ENCODE measurements around the gene IL16.

The IL16 gene

DNA sequence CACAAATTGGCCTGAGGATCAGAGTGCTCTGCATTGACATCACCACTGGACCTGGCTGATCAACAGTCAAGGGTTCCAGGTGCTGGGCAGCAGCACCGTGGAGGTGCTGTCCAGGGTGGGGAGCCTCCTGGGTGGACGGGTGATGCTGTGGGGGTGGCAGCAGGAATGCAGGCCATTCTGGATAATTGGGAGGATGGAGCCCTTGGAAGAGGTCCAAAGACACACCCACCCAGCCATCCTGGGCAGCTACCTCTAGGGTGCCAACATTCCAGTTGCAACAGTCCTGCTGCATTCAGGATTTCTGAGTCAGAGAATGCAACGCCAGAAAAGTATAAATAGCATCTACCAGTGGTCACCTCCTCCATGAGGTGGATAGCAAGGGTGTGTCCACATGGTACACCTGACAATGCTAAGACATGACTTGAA lies 100.5 kb downstream of the IL16 start:
- DNase-seq: no peak

DNA sequence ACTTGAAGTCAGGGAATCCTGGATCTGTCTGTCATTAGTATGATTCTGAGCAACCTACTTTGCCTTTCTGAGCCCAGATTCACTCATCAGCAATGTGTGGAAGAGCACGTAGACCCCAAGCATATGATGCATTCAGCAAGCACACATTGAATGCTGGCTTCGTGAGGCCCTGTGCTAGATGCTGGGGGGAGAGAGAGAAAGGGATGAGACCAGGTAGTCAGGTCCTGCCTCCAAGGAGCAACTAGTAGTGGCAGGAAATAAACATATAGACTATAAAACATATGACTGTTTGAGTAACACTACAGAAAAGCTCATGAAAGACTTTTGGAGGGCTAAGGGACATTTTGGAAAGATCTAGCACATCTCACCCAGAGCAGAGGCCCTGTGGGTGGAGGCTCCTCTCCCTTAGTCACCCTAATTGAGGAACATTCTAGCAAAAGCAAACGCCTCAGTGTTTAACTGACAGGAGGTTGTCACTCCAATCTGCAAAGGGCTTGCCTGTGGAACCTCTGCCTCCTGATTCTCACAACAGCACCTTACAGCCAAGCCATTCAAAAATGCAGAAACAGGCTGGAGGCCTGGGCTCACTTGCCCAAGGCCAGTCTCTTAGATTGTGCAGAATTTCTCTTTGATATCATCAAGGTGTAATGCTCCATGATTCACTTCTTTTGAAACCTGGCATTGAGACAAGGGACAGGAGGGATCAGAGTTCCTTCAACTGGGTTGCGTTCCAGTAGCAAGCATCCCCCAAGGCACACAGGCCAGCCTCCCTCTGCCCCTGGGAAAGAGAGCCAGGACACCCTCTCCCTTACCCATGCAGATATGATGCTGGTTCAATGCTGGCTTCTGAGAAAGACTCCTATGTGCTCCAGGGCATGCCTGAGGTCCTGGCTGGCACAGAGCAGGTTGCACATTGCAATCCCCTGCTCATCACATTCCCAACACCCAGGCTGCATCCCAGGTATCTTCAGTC lies 101.2 kb downstream of the IL16 start:
- peak; percentile 33 for DNase-seq

DNA sequence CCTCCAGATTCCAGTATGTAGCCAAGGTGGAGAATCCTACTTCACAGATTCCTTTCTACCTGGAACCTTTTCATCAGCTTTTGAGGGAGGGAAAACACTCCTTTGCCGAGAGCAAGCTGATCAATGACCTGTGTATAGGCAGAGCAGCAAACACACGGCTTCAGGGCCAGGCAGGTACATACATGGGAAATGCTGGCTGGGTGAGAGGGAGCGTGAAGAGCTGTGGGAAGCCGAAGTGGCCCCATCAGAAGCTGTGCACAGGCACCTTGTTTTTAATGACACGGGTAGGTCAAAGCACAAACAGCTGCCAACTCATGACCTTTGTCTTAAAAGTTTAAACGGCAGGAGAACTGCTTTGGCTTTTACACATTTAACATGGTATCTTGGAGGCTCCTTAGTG lies 101.9 kb downstream of the IL16 start:
- no peak for DNase-seq

DNA sequence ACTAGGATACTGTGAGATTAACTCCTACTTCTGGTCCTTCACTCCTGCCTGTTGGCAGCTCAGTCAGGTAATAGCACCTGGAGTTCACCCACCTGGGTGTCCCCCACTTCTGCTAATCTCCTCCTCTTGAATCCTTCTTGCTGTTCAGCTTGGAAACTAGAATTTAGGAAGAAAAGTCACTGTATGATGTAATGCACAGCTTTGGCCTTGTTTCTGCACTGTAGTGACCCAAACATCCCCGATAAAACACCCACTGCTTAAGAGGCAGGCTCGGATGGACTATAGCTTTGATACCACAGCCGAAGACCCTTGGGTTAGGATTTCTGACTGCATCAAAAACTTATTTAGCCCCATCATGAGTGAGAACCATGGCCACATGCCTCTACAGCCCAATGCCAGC lies 102.5 kb downstream of the IL16 start:
- DNase-seq: no peak

DNA sequence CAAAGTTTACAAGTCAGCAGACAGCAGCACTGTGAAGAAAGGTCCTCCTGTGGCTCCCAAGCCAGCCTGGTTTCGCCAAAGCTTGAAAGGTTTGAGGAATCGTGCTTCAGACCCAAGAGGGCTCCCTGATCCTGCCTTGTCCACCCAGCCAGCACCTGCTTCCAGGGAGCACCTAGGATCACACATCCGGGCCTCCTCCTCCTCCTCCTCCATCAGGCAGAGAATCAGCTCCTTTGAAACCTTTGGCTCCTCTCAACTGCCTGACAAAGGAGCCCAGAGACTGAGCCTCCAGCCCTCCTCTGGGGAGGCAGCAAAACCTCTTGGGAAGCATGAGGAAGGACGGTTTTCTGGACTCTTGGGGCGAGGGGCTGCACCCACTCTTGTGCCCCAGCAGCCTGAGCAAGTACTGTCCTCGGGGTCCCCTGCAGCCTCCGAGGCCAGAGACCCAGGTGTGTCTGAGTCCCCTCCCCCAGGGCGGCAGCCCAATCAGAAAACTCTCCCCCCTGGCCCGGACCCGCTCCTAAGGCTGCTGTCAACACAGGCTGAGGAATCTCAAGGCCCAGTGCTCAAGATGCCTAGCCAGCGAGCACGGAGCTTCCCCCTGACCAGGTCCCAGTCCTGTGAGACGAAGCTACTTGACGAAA lies 103.1 kb downstream of the IL16 start:
- DNase-seq: no peak

DNA sequence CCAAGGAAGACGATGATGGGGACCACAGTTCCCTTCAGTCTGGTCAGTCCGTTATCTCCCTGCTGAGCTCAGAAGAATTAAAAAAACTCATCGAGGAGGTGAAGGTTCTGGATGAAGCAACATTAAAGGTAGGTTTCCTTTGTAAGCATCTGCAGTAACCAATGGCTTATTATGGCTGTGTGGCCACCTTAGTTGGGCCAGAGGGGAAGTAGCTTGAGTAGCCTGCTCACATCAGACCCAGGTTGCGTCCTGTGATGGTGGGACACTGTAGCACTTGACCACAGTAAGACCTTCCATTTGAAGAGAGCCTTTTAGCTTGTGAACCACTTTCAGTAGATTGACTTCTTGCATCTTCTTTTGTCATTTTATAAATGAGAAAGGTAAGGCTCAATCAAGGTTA lies 104.7 kb downstream of the IL16 start:
- no peak for DNase-seq

DNA sequence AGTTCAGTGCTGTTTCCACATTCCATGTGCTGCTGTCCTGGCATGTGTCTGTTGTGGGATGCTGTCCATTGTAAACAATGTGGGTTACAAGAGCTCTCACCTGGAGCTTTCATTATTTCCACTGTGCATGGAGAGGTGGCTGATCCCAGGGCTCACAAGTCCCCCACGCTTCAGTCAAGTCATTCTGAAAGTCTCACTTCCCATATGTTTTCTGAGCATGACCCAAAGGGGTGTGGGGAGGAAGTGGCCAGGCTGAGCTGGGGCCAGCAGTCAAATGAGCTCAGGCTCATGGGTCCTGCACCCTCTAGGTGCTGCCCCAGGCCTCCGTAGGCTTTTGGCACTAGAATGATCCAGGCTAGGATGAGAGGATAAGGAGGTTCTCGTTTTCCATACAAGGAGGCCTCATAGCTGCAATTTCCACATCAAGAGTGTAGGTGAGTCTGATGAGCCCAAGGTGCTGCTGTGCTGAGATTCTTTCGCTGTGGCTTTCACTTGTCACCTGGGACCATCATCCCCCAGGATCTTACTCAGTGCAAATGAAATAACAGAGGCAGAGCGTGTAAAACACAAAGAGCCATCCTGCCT lies 105.2 kb downstream of the IL16 start:
- peak; percentile 48 for DNase-seq

DNA sequence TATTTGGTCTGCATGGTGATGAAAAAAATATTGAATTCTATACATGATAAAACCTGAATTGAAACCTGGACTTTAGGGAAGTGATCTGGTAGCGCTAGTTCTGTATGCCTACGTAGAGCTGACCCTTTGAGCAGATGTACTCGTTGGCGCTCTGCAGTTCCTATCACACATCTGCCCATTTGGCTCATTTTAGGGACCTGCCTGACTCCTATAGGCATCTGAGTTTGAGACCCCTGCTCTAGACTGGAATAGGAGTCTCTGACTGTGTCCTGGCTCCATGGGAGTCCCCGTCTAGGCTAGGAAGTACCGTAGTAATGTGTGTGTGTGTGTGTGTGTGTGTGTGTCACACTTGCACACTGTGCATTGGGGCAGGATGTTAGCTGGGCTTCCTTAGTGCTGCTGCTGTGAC lies 106.0 kb downstream of the IL16 start:
- no peak for DNase-seq

DNA sequence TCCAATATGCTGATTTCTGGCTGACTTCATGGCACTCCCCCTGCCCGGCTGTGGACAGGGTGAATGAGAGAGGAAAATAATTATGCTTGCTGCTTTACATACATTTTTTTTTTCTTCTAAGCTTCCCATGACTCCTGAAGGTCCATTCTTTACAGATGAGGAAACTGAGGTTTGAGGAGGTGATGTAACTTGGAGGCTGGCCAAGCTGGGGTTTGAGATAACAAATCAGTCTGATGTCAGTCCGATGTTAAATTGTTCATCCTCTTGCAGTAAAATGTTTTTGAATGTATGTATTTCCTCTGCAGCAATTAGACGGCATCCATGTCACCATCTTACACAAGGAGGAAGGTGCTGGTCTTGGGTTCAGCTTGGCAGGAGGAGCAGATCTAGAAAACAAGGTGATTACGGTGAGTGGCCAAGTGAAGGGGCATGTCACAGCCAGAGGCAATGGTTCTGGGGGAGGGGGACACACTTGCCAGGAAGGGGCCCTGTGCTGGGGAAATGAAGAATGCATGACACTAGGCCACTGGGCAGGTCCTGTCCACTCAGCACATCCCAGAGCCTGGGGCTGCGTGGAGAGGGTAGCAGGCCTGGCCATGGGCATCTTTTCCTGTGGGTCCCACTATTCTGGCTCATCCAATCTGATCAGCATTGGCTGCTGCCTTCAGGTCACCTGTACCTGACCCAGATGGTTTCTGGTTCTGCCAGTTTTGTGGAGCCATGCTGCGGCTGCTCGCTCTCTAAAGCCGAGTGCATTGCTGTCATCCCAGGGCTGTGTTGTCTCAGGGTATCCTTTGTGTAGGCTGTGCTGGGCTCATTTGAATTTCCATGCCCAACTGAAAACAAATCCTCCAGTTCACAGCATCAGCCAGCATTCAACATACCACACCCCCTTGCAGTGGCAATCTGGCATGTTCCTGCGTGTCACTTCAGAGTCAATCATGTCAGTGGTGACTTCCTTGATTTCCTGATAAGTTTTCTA lies 106.9 kb downstream of the IL16 start:
- no peak for DNase-seq

DNA sequence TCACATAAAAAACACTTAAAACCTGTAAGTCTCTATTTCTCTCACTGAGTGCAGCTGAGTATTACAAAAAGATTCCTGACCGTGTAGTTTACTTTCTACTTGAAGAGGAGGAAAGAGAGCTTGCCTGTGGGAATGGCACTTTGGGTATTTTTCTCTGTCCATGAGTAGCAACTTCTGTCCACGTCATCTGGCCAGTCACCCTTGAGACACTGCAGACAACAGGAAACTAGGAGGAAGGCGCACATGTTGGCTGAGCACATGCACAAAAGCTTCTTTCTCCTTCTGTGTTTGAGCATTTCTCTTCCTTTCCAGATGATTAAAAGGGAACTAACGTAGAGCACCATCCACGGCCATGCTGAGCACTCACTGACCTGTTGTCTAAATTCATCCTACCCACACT lies 107.5 kb downstream of the IL16 start:
- DNase-seq: no peak

DNA sequence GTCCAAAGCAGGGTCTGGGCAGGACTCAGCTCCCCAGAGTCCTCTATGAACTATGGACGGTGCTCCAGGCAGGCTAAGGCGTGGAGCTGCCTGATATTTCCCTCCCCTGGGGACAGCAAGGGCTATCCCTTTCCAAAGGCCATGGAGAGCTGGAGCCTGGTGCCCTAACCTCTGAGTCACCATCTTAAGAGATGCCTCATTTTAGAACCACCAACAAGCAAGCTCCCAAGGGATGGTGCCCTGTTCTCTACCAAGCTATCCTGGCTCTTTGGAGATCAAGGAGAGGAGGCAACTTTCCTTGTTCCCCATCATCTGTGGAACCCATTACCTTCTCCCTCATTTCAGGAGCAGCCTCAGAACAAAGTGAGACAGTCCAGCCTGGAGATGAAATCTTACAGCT lies 111.6 kb downstream of the IL16 start:
- no peak for DNase-seq

DNA sequence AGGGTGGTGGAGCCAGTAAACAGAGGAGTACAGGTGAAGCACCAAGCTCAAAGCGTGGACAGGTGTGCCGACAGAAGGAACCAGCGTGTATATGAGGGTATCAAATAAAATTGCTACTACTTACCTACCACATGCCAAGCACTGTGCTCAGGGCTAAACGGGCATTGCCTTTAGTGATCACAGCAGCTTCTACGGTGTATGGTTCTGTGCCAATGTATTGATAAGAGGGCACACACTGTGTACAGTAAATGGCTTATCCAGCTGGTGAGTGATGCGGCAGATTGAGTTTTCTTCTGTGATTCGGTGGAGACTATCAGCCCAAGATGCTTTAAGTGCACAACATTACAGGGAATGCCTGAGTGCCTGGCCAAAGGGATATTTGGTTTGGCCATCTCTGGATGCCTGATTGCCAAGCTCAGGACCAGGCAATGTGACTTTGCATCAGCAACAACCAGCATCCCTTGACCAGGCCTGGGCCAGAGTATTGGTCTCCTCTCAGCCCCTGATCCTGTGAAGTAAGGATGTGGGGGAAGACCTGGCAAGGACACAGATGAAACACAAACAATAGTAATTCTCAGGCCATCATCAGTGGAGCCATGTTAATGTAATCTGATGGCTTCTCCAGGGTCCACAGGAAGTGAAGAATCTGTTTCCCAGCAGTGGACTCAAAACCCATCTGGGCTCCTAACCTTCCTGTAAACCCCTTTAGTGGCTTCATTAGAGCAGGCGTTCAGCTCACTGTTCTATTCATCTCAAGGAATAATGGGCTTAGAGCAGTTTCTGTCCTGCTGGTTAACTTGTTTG lies 113.2 kb downstream of the IL16 start:
- no peak for DNase-seq

DNA sequence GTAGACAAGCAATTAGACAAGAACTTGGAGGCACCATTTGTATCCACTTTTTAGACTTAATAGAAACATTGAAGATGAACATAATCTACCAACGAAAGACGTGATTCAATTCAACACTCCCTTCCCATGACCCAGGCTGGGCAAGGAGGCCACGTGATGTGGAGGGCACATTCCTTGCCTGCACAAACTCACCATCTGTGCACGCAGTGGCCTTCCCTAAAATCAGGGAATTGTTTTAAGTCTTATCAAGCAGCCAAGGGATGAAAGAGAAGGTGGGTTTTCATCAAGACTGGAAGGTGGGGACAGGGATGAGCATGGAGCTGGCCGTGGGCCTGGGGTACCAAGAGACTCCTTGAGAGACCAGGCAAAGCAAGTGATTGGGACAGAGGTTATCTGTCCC lies 113.8 kb downstream of the IL16 start:
- no peak for DNase-seq

DNA sequence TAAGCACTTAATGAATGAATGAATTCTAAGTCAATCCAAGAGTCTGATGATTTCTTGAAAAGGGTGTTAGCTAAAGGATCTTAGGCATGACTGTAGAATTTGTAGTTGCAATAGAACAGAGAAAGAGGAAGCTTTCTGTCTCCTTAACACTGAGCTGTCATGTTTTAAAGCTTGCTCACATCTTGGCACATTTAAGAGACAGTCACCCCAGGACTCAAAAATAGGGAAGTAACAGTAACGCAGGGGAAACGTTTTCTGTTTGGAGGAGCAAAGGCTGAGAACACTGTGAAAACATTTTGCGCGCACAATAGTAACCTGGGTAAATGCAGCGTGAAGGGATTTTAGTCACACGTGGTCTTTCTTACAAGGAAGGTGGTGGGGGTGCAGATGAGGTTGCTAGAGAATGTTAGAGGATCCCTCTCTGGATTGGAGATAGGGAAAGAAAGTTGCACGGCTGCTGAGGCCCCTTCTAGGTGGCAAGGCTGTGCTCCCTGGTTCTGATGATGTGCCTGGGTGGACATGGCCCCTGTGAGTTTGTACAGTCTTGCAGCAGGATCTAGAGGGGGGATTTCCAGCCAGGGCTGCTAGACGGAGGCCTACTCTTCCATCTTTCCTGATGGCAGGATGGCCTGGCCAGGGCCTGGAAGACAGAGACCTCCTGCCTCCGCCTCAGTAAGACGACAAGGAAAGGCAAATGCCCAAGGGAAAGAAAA lies 115.2 kb downstream of the IL16 start:
- DNase-seq: no peak

DNA sequence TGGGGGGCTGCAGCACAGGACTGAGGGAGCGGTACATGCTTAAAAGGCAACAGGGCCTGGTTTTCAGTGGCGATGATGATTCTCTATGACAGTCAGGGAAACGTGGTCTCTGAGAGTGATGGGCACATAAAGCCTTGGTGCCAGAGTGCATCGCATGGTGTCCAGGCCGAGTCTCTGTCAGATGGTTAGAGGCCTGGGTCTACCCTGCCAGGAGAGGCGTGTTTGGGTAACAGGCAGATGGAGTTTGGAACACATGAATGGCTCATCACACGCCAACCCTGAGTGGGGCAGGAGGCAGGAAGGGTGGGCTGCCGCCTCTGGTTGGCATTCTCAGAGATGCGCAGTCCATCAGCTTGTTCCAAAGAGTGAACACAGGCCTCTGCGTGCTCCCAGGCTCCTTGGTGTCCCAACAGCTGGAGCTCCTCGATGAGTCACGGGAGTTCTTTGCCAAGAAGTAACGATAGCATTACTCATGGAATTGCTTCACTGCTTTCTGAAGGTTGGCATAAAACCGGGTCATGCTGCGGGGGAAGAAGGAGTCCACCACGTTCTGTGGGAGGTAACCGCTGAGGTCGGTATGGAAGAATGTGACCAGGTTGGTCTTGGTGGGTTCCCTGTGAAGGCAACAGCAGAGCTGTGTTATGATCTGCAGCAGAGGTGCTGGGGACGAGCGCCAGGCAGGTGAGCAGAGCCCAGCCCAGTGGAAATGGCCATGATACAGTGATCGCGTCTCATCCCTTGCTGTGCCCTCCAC lies 116.3 kb downstream of the IL16 start:
- DNase-seq: no peak

DNA sequence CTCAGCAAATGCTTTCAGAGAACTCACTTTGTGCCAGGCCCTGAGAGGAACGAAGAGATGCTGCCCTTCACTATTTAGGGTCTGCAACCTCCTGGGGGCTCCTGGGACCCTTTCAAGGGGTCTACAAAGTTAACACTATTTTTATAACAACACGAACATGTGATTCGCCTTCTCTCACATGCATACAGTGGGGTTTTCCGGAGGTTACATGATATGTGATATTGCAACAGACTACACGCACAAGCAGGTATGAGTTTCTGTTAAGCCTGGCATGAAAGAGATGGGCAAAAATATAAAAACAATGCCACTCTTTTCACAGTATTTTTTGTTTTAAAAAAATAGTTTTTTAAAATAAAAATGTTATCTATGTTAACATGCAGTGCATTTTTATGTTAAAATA lies 117.0 kb downstream of the IL16 start:
- no peak for DNase-seq

DNA sequence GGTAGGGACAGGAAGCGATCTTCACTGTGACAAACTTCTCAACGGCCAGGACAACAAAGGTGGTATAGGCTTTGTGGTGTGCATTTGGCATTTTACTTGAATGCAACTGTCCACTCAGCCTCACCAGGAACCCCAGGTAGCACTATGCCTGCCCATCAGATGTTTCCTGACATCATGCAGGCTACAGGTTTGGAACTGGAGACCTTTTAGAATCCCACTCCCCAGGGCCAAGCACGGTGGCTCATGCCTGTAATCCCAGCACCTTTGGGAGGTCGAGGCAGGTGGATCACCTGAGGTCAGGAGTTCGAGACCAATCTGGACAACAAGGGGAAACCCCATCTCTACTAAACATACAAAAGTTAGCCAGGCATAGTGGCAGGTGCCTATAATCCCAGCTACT lies 117.7 kb downstream of the IL16 start:
- no peak for DNase-seq

DNA sequence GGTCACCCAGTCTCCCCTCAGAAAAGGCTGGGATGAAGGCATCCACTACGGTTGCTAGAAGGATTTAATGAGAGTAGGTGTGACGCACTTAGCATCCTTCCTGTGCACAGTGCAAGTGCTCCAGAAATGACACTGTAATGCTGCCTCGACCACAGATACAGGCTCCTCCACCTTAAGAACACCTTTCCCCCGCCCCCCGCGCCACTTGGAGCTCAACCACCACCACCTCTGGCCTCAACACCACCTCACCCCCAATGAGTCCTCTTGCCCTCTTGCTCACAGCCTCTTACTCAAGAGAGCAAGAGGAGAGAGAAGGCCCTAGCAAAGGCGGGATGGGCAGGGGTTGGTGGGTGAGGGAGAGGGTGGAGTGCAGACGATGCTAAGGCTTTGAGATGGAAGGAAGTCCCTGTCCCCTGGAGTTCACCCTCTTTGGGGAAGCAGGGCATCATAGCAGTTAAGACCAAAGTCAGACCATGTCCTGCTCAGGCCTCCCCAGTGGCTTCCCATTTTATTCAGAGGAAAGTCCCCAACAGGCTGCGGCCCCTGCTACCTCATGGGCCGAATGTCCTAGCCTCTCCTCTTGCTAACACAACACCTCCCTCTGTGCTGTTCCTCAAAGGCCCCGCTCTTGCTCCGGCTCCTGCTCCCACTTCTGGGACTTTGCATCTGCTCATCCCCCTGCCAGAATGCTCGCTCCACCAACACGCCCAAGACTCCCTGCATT lies 118.9 kb downstream of the IL16 start:
- DNase-seq: no peak

DNA sequence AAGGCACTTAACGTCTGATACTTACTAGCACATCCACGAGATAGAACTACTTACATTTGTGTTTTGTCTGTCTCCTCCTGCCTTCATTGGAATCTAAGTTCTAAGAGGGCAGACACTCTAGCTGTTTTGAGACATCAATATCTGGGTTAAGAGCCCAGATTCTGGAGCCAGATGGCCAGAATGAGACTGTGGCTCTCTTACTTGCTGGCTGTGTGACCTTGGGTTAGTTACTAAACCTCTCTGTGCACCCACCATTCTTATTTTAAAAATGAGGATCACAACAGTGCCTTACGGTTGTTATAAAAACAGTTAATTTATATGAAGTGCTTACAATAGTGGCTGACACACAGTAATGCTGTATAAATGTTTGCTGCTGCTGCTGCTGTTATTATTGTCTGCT lies 119.6 kb downstream of the IL16 start:
- no peak for DNase-seq

DNA sequence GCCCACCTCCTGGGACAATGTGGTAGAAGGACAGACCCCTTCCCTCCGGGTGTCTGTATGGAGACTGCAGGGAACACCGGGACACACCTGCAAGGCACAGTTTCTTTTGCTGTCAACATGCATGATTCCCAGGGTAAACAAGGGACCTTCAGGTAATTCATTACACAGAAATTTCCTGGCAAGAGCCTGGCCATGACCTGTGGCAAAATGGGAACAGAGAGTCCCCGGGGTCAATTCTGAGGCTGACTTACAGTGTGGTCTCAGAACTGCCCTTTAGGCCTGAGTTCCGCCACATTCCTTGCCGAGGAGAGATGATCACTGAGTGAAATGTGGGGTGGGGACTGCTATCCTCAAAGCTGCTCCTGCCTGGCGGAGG lies 121.0 kb downstream of the IL16 start:
- DNase-seq: no peak
